TTC549 (cell line): ENCODE data around the gene COL19A1.
"Not testable (repeated sequence)": the region's sequence is repeated elsewhere in the genome, so short reads cannot be mapped to it uniquely, and the experiment has no call there.

Source experiments
- FAIRE-seq: peaks from 2 replicates; lab custom pipeline; 2012; peaks lifted over from hg19 to GRCh38; lab: Jason Lieb, UNC

Gene COL19A1

GRCh38 chr6:69866351-69866769 lies at the start of gene COL19A1:
TSS of gene COL19A1 (plus strand) at chr6:69866556. CDS start at chr6:69879568, 13,012 bp downstream.
- no peak for FAIRE-seq

- FAIRE-seq = no peak
Observed at GRCh38 chr6:69816569-69816968, 49.8 kb upstream of the COL19A1 start.

GRCh38 chr6:69817358-69817757 lies 49.0 kb upstream of the COL19A1 start:
- FAIRE-seq = no peak

- FAIRE-seq = no peak
Observed at GRCh38 chr6:69818223-69818930, 48.0 kb upstream of the COL19A1 start.

GRCh38 chr6:69819138-69819537 lies 47.2 kb upstream of the COL19A1 start:
- no peak for FAIRE-seq

- no peak for FAIRE-seq
Observed at GRCh38 chr6:69820018-69820417, 46.3 kb upstream of the COL19A1 start.

- no peak for FAIRE-seq
Observed at GRCh38 chr6:69820438-69820837, 45.9 kb upstream of the COL19A1 start.

GRCh38 chr6:69824355-69824754 lies 42.0 kb upstream of the COL19A1 start:
- not testable (repeated sequence) for FAIRE-seq

- no peak for FAIRE-seq
Observed at GRCh38 chr6:69825904-69826303, 40.5 kb upstream of the COL19A1 start.

GRCh38 chr6:69827276-69827893 lies 39.0 kb upstream of the COL19A1 start:
- FAIRE-seq = no peak

GRCh38 chr6:69832558-69832957 lies 33.8 kb upstream of the COL19A1 start:
- FAIRE-seq = no peak

GRCh38 chr6:69835414-69836179 lies 30.8 kb upstream of the COL19A1 start:
- peak; percentile 60 for FAIRE-seq

- no peak for FAIRE-seq
Observed at GRCh38 chr6:69841862-69842261, 24.5 kb upstream of the COL19A1 start.

- FAIRE-seq = no peak
Observed at GRCh38 chr6:69843189-69843588, 23.2 kb upstream of the COL19A1 start.

- no peak for FAIRE-seq
Observed at GRCh38 chr6:69846312-69846711, 20.0 kb upstream of the COL19A1 start.

GRCh38 chr6:69846770-69847491 lies 19.4 kb upstream of the COL19A1 start:
- FAIRE-seq = no peak

- FAIRE-seq = no peak
Observed at GRCh38 chr6:69847492-69847788, 18.9 kb upstream of the COL19A1 start.

GRCh38 chr6:69848552-69848951 lies 17.8 kb upstream of the COL19A1 start:
- no peak for FAIRE-seq

- FAIRE-seq = no peak
Observed at GRCh38 chr6:69852706-69853105, 13.7 kb upstream of the COL19A1 start.

- no peak for FAIRE-seq
Observed at GRCh38 chr6:69861986-69862385, 4.4 kb upstream of the COL19A1 start.

GRCh38 chr6:69863766-69864165 lies 2.6 kb upstream of the COL19A1 start:
- no peak for FAIRE-seq

- FAIRE-seq = no peak
Observed at GRCh38 chr6:69865126-69865525, 1.2 kb upstream of the COL19A1 start.
